Astrocyte of the cerebellum (primary cell): ENCODE measurements around the gene MTREX.

Experiments
- DNase-seq: peaks from one replicate; pipeline ENCODE4 v3.0.0-alpha.2; 2011; ENCODE audit warnings: low read depth
- H3K4me3 ChIP-seq: 2 replicates; pipeline ENCODE4 v1.5.1; 2011; ENCODE audit warnings: mild to moderate bottlenecking, low read depth, low read length, moderate library complexity
- in situ Hi-C: cut with HindIII; loops from 2 replicates; pipeline ENCODE4 v1.10.0; 2017; ENCODE audit warnings: low sequenced_read_pairs
- TF ChIP-seq, protein P1 (sequence below): IDR thresholded peaks from 2 replicates; pipeline ENCODE4 v1.5.1; 2012; ENCODE audit warnings: low read length, low read depth, moderate library complexity, mild to moderate bottlenecking; ENCODE audit errors: missing control alignments

Gene MTREX

DNA sequence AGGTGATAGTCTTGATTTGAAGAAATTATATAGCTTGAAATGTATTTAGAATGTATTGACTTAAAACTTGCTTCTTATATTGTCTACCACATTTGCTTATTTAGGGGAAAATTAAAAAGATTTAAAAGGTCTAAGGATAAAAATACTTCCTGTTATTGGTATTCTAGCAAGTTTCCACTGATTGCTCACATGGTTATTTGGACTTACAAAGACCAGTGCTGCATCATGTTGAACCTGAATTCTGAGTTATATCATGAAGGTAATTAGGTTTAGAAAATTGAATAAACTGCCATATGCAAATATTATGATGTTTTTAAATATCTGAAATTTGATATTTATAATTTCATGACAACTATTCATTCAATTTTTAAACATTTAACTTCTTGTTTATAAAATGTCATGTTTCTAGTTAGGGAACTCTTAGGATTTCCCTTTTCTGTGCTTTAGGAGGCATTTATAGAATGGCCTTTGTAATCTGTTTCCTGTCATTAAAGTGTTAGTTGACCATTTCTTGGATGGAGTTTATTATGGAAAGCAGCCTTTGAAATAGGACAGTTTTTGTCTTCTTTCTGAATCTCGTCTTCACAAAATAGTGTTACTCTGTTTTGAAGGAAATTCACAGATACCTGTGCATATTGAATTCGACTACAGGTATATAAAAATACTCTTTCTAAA, 85.8 kb downstream of the MTREX start:
- no peak for DNase-seq
- in situ Hi-C loops: no loop called here
- H3K4me3 ChIP-seq: no peak overlapping the region
- TF ChIP-seq, protein P1, sequence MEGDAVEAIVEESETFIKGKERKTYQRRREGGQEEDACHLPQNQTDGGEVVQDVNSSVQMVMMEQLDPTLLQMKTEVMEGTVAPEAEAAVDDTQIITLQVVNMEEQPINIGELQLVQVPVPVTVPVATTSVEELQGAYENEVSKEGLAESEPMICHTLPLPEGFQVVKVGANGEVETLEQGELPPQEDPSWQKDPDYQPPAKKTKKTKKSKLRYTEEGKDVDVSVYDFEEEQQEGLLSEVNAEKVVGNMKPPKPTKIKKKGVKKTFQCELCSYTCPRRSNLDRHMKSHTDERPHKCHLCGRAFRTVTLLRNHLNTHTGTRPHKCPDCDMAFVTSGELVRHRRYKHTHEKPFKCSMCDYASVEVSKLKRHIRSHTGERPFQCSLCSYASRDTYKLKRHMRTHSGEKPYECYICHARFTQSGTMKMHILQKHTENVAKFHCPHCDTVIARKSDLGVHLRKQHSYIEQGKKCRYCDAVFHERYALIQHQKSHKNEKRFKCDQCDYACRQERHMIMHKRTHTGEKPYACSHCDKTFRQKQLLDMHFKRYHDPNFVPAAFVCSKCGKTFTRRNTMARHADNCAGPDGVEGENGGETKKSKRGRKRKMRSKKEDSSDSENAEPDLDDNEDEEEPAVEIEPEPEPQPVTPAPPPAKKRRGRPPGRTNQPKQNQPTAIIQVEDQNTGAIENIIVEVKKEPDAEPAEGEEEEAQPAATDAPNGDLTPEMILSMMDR: no peak

DNA sequence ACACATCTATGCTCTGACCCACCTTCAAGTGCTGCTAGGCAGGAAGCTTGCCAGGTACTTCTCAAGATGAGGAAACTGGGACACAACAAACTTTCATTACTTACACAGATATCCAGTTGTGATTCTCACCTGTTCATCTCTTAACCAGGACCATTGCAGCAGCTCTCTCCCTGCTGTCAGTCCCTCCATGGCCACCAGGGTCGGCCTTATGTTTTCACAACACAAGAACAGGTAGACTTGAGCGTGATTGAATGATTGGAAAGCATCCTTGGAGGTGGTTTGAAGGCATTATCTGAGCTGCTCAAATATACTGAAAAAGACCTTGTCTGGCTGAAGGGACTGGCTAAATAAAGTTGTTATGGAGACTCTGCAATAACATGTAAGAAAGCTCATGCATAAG, 94.4 kb downstream of the MTREX start:
- DNase-seq: no peak
- H3K4me3 ChIP-seq: no peak overlapping the region
- in situ Hi-C loops: loop anchor here (5.0 to 10.0 kb wide), 2 partner anchors 45 to 303 kb away; no protein-coding TSS in a partner anchor
- TF ChIP-seq, protein P1: peak; percentile 39

DNA sequence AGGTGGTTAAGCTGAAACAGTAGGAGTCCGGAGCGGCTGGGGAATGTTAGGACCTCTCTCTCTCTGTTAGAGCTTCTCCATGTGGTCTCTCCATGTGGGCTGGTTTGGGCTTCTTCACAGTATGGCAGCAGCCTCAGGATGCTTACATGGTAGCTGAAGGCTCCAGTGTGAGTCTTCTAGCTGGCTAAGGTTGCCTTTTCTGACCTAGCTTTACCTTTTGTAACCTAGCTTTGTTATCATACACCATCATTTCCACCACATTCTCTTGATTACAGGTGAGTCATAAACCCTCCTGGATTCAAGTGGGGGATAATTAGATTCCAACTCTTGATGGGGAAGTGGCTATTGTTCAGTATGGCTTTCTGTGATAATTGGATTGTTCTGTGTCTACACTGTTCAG, 98.5 kb downstream of the MTREX start:
- H3K4me3 ChIP-seq: no peak overlapping the region
- DNase-seq: no peak
- TF ChIP-seq, protein P1: no peak
- in situ Hi-C loops: loop anchor here (10.0 kb wide), 1 partner anchor 299 kb away; no protein-coding TSS in a partner anchor

DNA sequence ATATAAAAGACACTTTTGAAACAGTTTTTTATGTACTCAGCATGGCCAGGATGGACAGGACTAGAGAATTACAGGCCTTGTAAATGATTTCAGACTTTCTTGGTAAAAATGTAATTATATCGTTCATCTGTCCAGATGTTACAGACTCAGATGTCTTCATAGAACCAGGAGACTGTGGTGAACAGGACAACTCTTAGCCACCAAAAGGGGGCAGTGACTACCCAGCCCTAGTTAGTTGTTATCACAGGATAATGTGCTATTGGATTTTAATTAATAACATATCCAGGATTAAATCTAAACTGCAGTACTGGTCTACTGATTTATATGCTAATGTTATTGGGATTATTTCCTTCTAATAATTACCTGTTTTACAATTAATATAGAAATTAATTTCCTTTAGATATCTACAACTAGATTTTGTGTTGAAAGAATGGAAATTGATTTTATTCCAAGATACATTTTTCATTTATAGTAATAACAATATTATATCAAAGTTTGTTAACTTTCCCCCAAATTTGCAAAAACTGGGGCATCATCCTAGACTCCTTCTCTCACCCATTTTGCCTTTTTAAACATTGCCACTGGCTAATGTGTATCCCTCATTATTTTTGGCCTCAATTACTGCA, 99.4 kb downstream of the MTREX start:
- H3K4me3 ChIP-seq: no peak overlapping the region
- peak; percentile 42 for DNase-seq
- TF ChIP-seq, protein P1: peak; percentile 83
- in situ Hi-C loops: loop anchor here (10.0 kb wide), 1 partner anchor 298 kb away; no protein-coding TSS in a partner anchor

DNA sequence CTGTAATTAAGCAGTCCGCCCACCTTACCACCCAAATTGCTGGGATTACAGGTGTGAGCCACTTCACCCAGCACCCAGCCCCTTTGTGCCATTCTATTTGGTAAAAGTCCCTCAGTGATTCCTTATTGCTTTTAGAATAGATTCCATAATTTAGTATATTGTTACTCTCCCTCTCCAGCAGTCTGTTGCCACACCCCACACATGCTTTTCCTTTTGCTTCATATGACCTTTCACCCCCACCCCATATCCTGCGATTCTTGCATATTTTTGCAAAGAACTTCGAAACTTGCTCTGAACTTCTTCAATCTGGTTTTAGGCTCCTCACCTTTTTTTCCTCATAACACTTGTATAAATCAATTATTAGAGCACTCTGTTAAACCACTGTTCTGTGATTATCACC, 100.2 kb downstream of the MTREX start:
- in situ Hi-C loops: loop anchor here (10.0 kb wide), 1 partner anchor 297 kb away; no protein-coding TSS in a partner anchor
- DNase-seq: no peak
- no peak overlapping the region for H3K4me3 ChIP-seq
- TF ChIP-seq, protein P1: no peak

DNA sequence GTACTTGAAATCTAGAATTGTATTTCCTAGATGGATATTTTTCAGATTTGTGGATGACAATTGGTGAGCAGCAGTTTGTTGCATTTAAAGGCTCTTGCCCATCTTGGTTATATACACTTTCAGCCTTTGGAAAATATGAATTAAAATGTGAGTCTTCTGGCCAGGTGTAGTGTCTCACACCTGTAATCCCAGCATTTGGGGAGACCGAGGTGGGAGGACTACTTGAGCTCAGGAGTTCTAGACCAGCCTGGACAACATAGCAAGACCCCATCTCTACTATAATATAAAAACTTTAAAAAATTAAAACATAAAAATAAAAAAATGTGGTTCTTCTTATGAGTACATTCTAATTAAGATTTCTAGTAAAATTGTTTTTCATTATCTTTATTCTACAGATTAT, 102.0 kb downstream of the MTREX start:
- no peak overlapping the region for H3K4me3 ChIP-seq
- in situ Hi-C loops: loop anchor here (10.0 kb wide), 1 partner anchor 295 kb away; no protein-coding TSS in a partner anchor
- no peak for DNase-seq
- TF ChIP-seq, protein P1: no peak
